ENCODE measurements around the gene DLG4.

GRCh38 chr17:7237761-7238419 lies 18.3 kb upstream of the DLG4 start:
- TF ChIP-seq CTCF (conservative IDR thresholded peaks at IDR 0.05 in 1 of 2, IDR thresholded peaks at IDR 0.05 in 1 of 2; ENCODE audit: extremely low read depth in 1 of 2, insufficient read depth in 1 of 2, low read depth in 1 of 2, low read length in 2 of 2) (no peak), EZH2 (IDR thresholded peaks at IDR 0.05; ENCODE audit: borderline replicate concordance, low read length) (no peak)

Measured in mammary epithelial cell (primary cell).